GM23338 (cell line): ENCODE measurements around the gene DRC7. TPM values are rescaled to one million over a fixed set of nuclear protein-coding genes. Genes with fewer than 3 reads are reported as not detected.

Experiments
- ATAC-seq: fragments of 200-7000 bp; cut with Tn5 transposase; 3 replicates; pipeline ENCODE4 v1.9.1; 2020
- DNase-seq: peaks from one replicate; pipeline ENCODE4 v3.0.0-alpha.2; 2015; ENCODE audit warnings: low spot score
- H2AFZ ChIP-seq: fragments of 200-600 bp; sonication (generic); 2 replicates; pipeline ENCODE4 v1.8.0; 2016; ENCODE audit warnings: antibody characterized with exemption, mild to moderate bottlenecking, moderate library complexity
- H3F3A ChIP-seq: fragments of 200-600 bp; sonication (generic); replicated peaks from 2 replicates; pipeline ENCODE4 v1.8.0; 2017; ENCODE audit warnings: antibody characterized with exemption, mixed run types, low read depth
- H3K27ac ChIP-seq: fragments of 200-600 bp; sonication (generic); 2 replicates; pipeline ENCODE4 v1.6.1; 2016; ENCODE audit warnings: low read depth
- H3K27me3 ChIP-seq: fragments of 200-600 bp; sonication (generic); 2 replicates; pipeline ENCODE4 v1.8.0; 2016; ENCODE audit warnings: mild to moderate bottlenecking, mixed run types, moderate library complexity; ENCODE audit not compliant: insufficient read depth
- H3K36me3 ChIP-seq: fragments of 200-600 bp; sonication (generic); 2 replicates; pipeline ENCODE4 v1.8.0; 2016; ENCODE audit warnings: mild to moderate bottlenecking; ENCODE audit not compliant: insufficient read depth
- H3K4me1 ChIP-seq: fragments of 200-600 bp; sonication (generic); 2 replicates; pipeline ENCODE4 v1.8.0; 2016; ENCODE audit warnings: mild to moderate bottlenecking, moderate library complexity; ENCODE audit not compliant: insufficient read depth
- H3K4me2 ChIP-seq: fragments of 200-600 bp; sonication (generic); 2 replicates; pipeline ENCODE4 v1.7.1; 2017; ENCODE audit warnings: mixed run types
- H3K4me3 ChIP-seq: fragments of 200-600 bp; sonication (generic); 2 replicates; pipeline ENCODE4 v1.6.1; 2016; ENCODE audit warnings: mixed run types
- H3K79me2 ChIP-seq: fragments of 200-600 bp; sonication (generic); replicated peaks from 2 replicates; pipeline ENCODE4 v1.8.0; 2017; ENCODE audit warnings: mild to moderate bottlenecking; ENCODE audit not compliant: insufficient read depth
- H3K9me2 ChIP-seq: fragments of 200-600 bp; sonication (generic); 2 replicates; pipeline ENCODE4 v1.8.0; 2017; ENCODE audit not compliant: insufficient read depth
- H4K20me1 ChIP-seq: fragments of 200-600 bp; sonication (generic); replicated peaks from 2 replicates; pipeline ENCODE4 v1.8.0; 2017; ENCODE audit warnings: mild to moderate bottlenecking; ENCODE audit not compliant: insufficient read depth
- H3K27ac Mint-ChIP-seq: 2 replicates; pipeline ENCODE4 v1.8.0; 2020; ENCODE audit warnings: inconsistent platforms, mild to moderate bottlenecking, moderate library complexity, mixed read lengths
- H3K27me3 Mint-ChIP-seq: 3 replicates; pipeline ENCODE4 v1.8.0; 2022; ENCODE audit warnings: low read depth, mild to moderate bottlenecking, moderate library complexity, mixed read lengths, inconsistent platforms; ENCODE audit not compliant: insufficient read depth, poor library complexity
- H3K36me3 Mint-ChIP-seq: 3 replicates; pipeline ENCODE4 v1.8.0; 2021; ENCODE audit warnings: low read depth, mild to moderate bottlenecking, inconsistent platforms, moderate library complexity, mixed read lengths
- H3K4me1 Mint-ChIP-seq: 3 replicates; pipeline ENCODE4 v1.8.0; 2020; ENCODE audit warnings: mild to moderate bottlenecking, inconsistent platforms, mixed read lengths
- H3K4me3 Mint-ChIP-seq: 3 replicates; pipeline ENCODE4 v1.8.0; 2021; ENCODE audit warnings: moderate library complexity, mild to moderate bottlenecking, inconsistent platforms, mixed read lengths
- H3K9me3 Mint-ChIP-seq: 3 replicates; pipeline ENCODE4 v1.8.0; 2020; ENCODE audit warnings: moderate library complexity, mild to moderate bottlenecking, inconsistent platforms, mixed read lengths
- EZH2 ChIP-seq: fragments of 200-600 bp; sonication (generic); IDR thresholded peaks from one replicate; pipeline ENCODE4 v1.8.0; 2017; ENCODE audit warnings: antibody characterized with exemption, mild to moderate bottlenecking, low read depth; ENCODE audit not compliant: unreplicated experiment
- JUNB ChIP-seq: IDR thresholded peaks from one replicate; pipeline ENCODE4 v1.6.1; 2016; ENCODE audit warnings: antibody characterized with exemption; ENCODE audit not compliant: unreplicated experiment
- POLR2AphosphoS5 ChIP-seq: IDR thresholded peaks from 2 replicates; pipeline ENCODE4 v1.6.1; 2016; ENCODE audit warnings: antibody characterized with exemption, low read depth
- REST ChIP-seq: IDR thresholded peaks from one replicate; pipeline ENCODE4 v1.6.1; 2018; ENCODE audit warnings: antibody characterized with exemption; ENCODE audit not compliant: unreplicated experiment
- ZNF114 ChIP-seq: fragments of 250-450 bp; sonication (Bioruptor Pico); IDR thresholded peaks from 2 replicates; pipeline ENCODE4 v1.5.0; 2020; ENCODE audit warnings: mild to moderate bottlenecking, moderate library complexity
- ZNF331 ChIP-seq: fragments of 250-450 bp; sonication (Bioruptor Pico); IDR thresholded peaks from 2 replicates; pipeline ENCODE4 v1.5.0; 2020; ENCODE audit warnings: low read depth, mild to moderate bottlenecking, moderate library complexity
- polyA plus RNA-seq: library from polyadenylated mRNA; unstranded; fragments of >200 nt; fragmentation: Nextera tagmentation; extraction: Ambion mirVana; gene quantifications from 2 replicates; pipeline ENCODE4 v1.2.1, GENCODE V29; 2016
- total RNA-seq: library from RNA; depleted of rRNA; stranded (reverse); fragments of >200 nt; shearing (Covaris generic); gene quantifications from 2 replicates; pipeline ENCODE4 v1.2.3, GENCODE V29; 2014
- TF ChIP-seq, protein P1 (sequence below): fragments of 250-450 bp; sonication (Bioruptor Pico); IDR thresholded peaks from 2 replicates; pipeline ENCODE4 v1.5.0; 2020; ENCODE audit warnings: mild to moderate bottlenecking, moderate library complexity
- TF ChIP-seq, protein P2 (sequence below), 2 experiments: fragments of 200-600 bp in 1 of 2; sonication (generic) in 1 of 2; conservative IDR thresholded peaks; 2 replicates each; pipeline versions ENCODE4 v1.5.1 to v1.6.1; 2016 to 2017; ENCODE audit warnings: antibody characterized with exemption in 2 of 2, low read depth in 2 of 2, mild to moderate bottlenecking in 2 of 2, moderate library complexity in 1 of 2

DRC7 gene
- total and polyA plus RNA-seq, 2 experiments from 2014 or later = not detected

DNA sequence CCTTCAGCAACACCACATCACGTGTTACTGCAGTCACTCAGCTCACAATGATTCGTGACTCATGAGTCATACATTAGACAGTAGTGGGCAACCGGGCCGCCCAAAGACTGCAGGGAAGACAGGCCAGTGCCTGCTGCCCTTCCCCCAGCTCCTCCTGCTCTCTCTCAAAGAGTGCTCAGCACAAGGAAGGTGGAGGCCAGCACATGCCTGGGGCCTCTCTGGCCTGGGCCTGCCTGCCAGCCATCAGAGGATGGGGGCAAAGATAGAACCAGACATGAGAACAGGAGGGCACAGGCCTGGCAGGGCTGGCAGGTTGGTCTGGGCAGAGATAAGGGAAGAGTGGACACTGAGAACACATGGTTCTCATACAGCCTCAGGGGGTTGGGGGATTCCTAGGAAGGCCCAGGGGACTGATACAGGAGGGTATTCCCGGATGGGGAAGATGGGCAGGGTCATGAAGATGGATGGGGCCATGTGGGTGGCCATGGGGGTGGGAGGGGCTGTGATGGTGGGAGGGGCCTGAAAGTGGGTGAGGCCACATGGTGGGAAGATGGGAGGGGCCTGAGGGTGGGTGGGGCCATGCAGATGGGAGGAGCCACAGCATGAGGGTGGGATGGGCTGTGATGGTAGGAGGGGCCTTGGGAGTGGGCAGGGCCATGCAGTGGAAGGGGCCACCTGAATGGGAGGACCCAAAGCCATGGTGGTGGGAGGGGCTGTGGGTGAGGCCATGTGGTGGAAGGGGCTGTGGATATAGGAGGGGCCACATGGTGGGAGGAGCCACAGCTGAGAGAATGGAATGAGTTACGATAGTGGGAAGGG, 69.9 kb downstream of the DRC7 start (continued):
- TF ChIP-seq EZH2 (no peak), POLR2AphosphoS5 (no peak)

GRCh38 chr16:57765160-57765728, 70.6 kb downstream of the DRC7 start:
- Mint-ChIP-seq H3K4me1 (peaks cover 23% of the 10 kb centered on the region), H3K36me3 (no peaks in the 10 kb centered on the region; the same call in 2 of the 3 replicates), H3K27me3 (peaks cover 19% of the 10 kb centered on the region), H3K27ac (no peak overlapping the region), H3K9me3 (no peaks in the 10 kb centered on the region), H3K4me3 (no peak overlapping the region)
- H3K27ac ChIP-seq = no peak overlapping the region
- H4K20me1 ChIP-seq = no peaks in the 10 kb centered on the region
- no peaks in the 10 kb centered on the region for H3K9me2 ChIP-seq
- no peaks in the 10 kb centered on the region for H3K36me3 ChIP-seq
- TF ChIP-seq EZH2 = no peak
- TF ChIP-seq, protein P1, sequence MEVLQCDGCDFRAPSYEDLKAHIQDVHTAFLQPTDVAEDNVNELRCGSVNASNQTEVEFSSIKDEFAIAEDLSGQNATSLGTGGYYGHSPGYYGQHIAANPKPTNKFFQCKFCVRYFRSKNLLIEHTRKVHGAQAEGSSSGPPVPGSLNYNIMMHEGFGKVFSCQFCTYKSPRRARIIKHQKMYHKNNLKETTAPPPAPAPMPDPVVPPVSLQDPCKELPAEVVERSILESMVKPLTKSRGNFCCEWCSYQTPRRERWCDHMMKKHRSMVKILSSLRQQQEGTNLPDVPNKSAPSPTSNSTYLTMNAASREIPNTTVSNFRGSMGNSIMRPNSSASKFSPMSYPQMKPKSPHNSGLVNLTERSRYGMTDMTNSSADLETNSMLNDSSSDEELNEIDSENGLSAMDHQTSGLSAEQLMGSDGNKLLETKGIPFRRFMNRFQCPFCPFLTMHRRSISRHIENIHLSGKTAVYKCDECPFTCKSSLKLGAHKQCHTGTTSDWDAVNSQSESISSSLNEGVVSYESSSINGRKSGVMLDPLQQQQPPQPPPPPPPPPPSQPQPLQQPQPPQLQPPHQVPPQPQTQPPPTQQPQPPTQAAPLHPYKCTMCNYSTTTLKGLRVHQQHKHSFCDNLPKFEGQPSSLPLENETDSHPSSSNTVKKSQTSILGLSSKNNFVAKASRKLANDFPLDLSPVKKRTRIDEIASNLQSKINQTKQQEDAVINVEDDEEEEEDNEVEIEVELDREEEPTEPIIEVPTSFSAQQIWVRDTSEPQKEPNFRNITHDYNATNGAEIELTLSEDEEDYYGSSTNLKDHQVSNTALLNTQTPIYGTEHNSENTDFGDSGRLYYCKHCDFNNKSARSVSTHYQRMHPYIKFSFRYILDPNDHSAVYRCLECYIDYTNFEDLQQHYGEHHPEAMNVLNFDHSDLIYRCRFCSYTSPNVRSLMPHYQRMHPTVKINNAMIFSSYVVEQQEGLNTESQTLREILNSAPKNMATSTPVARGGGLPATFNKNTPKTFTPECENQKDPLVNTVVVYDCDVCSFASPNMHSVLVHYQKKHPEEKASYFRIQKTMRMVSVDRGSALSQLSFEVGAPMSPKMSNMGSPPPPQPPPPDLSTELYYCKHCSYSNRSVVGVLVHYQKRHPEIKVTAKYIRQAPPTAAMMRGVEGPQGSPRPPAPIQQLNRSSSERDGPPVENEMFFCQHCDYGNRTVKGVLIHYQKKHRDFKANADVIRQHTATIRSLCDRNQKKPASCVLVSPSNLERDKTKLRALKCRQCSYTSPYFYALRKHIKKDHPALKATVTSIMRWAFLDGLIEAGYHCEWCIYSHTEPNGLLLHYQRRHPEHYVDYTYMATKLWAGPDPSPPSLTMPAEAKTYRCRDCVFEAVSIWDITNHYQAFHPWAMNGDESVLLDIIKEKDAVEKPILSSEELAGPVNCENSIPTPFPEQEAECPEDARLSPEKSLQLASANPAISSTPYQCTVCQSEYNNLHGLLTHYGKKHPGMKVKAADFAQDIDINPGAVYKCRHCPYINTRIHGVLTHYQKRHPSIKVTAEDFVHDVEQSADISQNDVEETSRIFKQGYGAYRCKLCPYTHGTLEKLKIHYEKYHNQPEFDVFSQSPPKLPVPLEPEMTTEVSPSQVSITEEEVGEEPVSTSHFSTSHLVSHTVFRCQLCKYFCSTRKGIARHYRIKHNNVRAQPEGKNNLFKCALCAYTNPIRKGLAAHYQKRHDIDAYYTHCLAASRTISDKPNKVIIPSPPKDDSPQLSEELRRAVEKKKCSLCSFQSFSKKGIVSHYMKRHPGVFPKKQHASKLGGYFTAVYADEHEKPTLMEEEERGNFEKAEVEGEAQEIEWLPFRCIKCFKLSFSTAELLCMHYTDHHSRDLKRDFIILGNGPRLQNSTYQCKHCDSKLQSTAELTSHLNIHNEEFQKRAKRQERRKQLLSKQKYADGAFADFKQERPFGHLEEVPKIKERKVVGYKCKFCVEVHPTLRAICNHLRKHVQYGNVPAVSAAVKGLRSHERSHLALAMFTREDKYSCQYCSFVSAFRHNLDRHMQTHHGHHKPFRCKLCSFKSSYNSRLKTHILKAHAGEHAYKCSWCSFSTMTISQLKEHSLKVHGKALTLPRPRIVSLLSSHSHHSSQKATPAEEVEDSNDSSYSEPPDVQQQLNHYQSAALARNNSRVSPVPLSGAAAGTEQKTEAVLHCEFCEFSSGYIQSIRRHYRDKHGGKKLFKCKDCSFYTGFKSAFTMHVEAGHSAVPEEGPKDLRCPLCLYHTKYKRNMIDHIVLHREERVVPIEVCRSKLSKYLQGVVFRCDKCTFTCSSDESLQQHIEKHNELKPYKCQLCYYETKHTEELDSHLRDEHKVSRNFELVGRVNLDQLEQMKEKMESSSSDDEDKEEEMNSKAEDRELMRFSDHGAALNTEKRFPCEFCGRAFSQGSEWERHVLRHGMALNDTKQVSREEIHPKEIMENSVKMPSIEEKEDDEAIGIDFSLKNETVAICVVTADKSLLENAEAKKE (CRISPR knock-in tag) = no peak
- TF ChIP-seq REST = no peak
- no peak for TF ChIP-seq ZNF114 (CRISPR knock-in tag)
- TF ChIP-seq, protein P2, sequence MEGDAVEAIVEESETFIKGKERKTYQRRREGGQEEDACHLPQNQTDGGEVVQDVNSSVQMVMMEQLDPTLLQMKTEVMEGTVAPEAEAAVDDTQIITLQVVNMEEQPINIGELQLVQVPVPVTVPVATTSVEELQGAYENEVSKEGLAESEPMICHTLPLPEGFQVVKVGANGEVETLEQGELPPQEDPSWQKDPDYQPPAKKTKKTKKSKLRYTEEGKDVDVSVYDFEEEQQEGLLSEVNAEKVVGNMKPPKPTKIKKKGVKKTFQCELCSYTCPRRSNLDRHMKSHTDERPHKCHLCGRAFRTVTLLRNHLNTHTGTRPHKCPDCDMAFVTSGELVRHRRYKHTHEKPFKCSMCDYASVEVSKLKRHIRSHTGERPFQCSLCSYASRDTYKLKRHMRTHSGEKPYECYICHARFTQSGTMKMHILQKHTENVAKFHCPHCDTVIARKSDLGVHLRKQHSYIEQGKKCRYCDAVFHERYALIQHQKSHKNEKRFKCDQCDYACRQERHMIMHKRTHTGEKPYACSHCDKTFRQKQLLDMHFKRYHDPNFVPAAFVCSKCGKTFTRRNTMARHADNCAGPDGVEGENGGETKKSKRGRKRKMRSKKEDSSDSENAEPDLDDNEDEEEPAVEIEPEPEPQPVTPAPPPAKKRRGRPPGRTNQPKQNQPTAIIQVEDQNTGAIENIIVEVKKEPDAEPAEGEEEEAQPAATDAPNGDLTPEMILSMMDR (conservative IDR thresholded peaks at IDR 0.05; ENCODE audit: low read depth in 2 of 2) = no peak
- no peak for TF ChIP-seq JUNB
- no peak for TF ChIP-seq POLR2AphosphoS5
- no peak for TF ChIP-seq ZNF331 (CRISPR knock-in tag)
- ATAC-seq (no peak), DNase-seq (no peak)
- H3K79me2 ChIP-seq = no peaks in the 10 kb centered on the region
- no peak overlapping the region for H3K4me2 ChIP-seq
- no peak overlapping the region for H3K4me3 ChIP-seq
- H3F3A ChIP-seq = no peaks in the 10 kb centered on the region
- H3K27me3 ChIP-seq = no peaks in the 10 kb centered on the region
- no peaks in the 10 kb centered on the region for H3K4me1 ChIP-seq
- no peak overlapping the region for H2AFZ ChIP-seq
